ENCODE measurements around the gene COL4A4. TPM values are rescaled to one million over a fixed set of nuclear protein-coding genes. Genes with fewer than 3 reads are reported as not detected.

The COL4A4 gene
- total RNA-seq, 2 experiments from 2014 or later, result not detected

GRCh38 chr2:227007148-227007547 lies 156.9 kb downstream of the COL4A4 start:
- H3K27me3 Mint-ChIP-seq, result no peaks in the 10 kb centered on the region
- no peak for DNase-seq
- no peaks in the 10 kb centered on the region for H3K36me3 Mint-ChIP-seq
- no peak overlapping the region for H3K27ac Mint-ChIP-seq
- no peak overlapping the region for H3K4me3 Mint-ChIP-seq
- no peaks in the 10 kb centered on the region for H3K4me1 Mint-ChIP-seq
- no peaks in the 10 kb centered on the region for H3K9me3 Mint-ChIP-seq

DNA sequence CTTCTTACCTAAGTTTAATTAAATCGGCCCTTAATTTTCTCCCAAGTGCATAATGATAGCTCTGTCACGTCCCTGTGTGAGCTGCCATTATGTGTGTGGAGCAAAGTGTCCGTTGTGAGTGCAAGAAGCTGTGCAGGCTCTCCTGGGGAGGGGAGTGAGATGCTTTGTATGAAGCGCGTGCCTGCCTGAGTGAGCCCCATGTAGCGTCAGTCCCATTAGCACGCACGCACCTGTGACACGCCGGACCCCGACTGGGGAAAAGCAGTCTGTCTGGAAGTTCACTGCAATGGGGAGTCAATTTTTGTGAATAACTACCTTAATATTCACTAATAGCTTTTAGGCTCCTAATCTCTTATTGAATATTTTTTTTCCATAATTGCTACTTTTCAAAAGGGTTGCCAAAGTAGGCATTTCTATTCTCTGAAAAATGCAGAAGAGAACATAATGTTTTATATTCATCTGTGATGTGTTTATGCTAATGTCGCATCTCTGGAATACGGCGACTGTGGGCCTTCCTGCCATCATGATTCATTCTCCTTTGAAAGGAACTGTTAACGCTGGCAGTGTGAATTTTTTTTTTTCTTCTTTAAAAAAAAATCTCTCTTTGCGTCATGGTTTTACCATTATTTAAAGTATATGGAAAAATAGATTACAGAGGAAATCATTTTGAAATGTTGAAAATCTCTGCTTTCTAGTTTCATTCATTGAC lies 157.7 kb downstream of the COL4A4 start:
- H3K4me3 Mint-ChIP-seq, result no peak overlapping the region
- H3K27ac Mint-ChIP-seq, result no peak overlapping the region
- DNase-seq, result no peak
- no peaks in the 10 kb centered on the region for H3K27me3 Mint-ChIP-seq
- peaks cover 2% of the 10 kb centered on the region for H3K36me3 Mint-ChIP-seq
- no peaks in the 10 kb centered on the region for H3K9me3 Mint-ChIP-seq
- no peaks in the 10 kb centered on the region for H3K4me1 Mint-ChIP-seq

- DNase-seq, result no peak
- H3K36me3 Mint-ChIP-seq, result peaks cover 17% of the 10 kb centered on the region
- no peak overlapping the region for H3K4me3 Mint-ChIP-seq
- H3K4me1 Mint-ChIP-seq, result no peaks in the 10 kb centered on the region
- H3K9me3 Mint-ChIP-seq, result no peaks in the 10 kb centered on the region
- H3K27me3 Mint-ChIP-seq, result no peaks in the 10 kb centered on the region
- no peak overlapping the region for H3K27ac Mint-ChIP-seq
Observed at GRCh38 chr2:227004482-227004881, 159.5 kb downstream of the COL4A4 start.

GRCh38 chr2:227000123-227000522 lies 163.9 kb downstream of the COL4A4 start:
- Mint-ChIP-seq H3K4me1 (peaks cover 7% of the 10 kb centered on the region), H3K4me3 (no peak overlapping the region), H3K27ac (no peak overlapping the region), H3K36me3 (peaks cover 47% of the 10 kb centered on the region), H3K27me3 (no peaks in the 10 kb centered on the region), H3K9me3 (peaks cover 3% of the 10 kb centered on the region)
- no peak for DNase-seq

DNA sequence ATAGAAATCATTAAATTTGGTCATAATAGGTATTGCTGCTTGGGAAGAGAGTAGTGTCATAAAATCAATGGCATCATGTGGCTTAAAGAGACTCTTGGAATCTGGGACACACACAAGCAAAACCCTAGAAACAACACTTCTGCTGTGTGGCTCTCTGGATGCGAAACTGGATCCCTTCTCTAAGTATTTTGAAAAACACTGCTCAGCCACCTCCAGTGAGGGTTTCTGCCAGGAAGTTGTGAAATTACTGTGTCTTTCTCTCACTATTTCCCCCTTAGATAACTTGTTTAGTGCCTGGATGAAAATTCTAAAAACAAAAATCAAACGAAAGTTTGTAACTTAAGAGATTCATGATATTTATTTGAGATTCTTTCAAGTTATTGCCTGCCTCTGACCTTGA lies 164.3 kb downstream of the COL4A4 start:
- Mint-ChIP-seq H3K27ac (no peak overlapping the region), H3K9me3 (peaks cover 3% of the 10 kb centered on the region), H3K4me3 (no peak overlapping the region), H3K27me3 (no peaks in the 10 kb centered on the region), H3K36me3 (peaks cover 51% of the 10 kb centered on the region), H3K4me1 (peaks cover 9% of the 10 kb centered on the region)
- DNase-seq, result no peak

GRCh38 chr2:226995625-226996041 lies 168.4 kb downstream of the COL4A4 start:
- no peak overlapping the region for H3K4me3 Mint-ChIP-seq
- no peak overlapping the region for H3K27ac Mint-ChIP-seq
- peaks cover 53% of the 10 kb centered on the region for H3K36me3 Mint-ChIP-seq
- no peaks in the 10 kb centered on the region for H3K27me3 Mint-ChIP-seq
- peaks cover 3% of the 10 kb centered on the region for H3K9me3 Mint-ChIP-seq
- peak; percentile 23 for DNase-seq
- peaks cover 9% of the 10 kb centered on the region for H3K4me1 Mint-ChIP-seq

GRCh38 chr2:226994775-226995174 lies 169.2 kb downstream of the COL4A4 start:
- Mint-ChIP-seq H3K36me3 (peaks cover 44% of the 10 kb centered on the region), H3K4me3 (no peak overlapping the region), H3K27me3 (no peaks in the 10 kb centered on the region), H3K9me3 (peaks cover 3% of the 10 kb centered on the region), H3K27ac (no peak overlapping the region), H3K4me1 (peaks cover 9% of the 10 kb centered on the region)
- DNase-seq, result no peak

DNA sequence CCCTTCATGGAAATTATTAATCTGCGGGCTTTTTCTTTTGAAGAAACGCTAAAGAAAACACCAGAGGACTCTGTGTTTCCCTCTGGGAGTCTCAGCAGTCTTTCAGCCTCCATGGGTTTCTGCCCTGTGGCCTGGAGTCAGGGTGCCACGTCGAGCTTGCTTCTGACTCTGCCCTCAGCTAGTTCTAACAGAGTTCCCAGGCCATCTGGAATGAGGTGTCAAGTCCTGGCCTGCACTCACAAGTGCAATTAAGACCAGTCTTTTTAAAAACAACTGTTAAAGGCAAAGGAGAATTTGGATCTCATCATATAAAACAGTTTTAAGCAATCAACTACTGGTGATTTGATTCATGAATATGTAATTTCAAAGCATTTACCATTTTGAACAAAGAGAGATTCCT lies 170.8 kb downstream of the COL4A4 start:
- H3K27ac Mint-ChIP-seq, result no peak overlapping the region
- peaks cover 9% of the 10 kb centered on the region for H3K4me1 Mint-ChIP-seq
- no peaks in the 10 kb centered on the region for H3K27me3 Mint-ChIP-seq
- no peak overlapping the region for H3K4me3 Mint-ChIP-seq
- no peaks in the 10 kb centered on the region for H3K9me3 Mint-ChIP-seq
- DNase-seq, result no peak
- peaks cover 30% of the 10 kb centered on the region for H3K36me3 Mint-ChIP-seq

DNA sequence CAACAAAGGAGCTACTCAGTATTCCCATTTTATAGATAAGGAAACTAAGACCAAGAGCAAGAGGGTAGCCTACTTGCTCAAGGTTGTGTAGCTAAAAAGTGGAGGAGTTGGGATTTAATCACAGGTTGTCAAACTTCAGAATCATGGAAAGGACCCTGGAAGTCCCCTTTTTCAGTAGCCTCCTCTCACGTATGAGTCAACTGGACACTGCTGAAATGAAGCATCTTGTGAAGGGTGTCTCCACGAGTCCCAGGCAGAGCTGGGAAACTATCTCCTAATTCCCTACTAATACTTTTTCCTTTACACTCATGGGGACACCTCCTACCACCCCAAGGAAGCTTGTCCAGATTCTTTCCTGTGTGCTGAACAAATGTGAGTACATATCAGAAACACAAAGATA lies 172.3 kb downstream of the COL4A4 start:
- Mint-ChIP-seq H3K27me3 (no peaks in the 10 kb centered on the region), H3K36me3 (peaks cover 28% of the 10 kb centered on the region), H3K27ac (no peak overlapping the region), H3K9me3 (no peaks in the 10 kb centered on the region), H3K4me3 (no peak overlapping the region), H3K4me1 (peaks cover 9% of the 10 kb centered on the region)
- DNase-seq, result no peak

DNA sequence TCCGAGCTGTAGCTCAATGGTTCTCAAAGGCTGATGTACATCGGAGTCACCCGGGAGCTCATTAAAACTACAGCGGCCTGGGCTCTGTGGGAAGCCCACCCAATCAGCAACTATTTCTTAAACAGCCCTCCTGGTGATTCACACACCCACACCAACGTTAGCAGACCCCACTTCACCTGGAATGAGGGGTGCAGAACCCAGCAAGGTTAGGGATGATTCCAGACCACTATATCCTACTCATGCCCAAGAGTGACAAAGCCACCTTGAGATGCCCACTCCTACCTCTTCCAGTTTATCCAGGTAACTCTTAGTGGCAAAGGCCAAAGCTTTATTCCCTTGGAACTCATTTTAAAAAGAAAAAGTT lies 178.4 kb downstream of the COL4A4 start:
- H3K4me1 Mint-ChIP-seq, result peaks cover 27% of the 10 kb centered on the region
- DNase-seq, result no peak
- H3K27me3 Mint-ChIP-seq, result no peaks in the 10 kb centered on the region
- H3K27ac Mint-ChIP-seq, result no peak overlapping the region
- H3K4me3 Mint-ChIP-seq, result no peak overlapping the region
- H3K9me3 Mint-ChIP-seq, result no peaks in the 10 kb centered on the region
- H3K36me3 Mint-ChIP-seq, result peaks cover 7% of the 10 kb centered on the region

DNA sequence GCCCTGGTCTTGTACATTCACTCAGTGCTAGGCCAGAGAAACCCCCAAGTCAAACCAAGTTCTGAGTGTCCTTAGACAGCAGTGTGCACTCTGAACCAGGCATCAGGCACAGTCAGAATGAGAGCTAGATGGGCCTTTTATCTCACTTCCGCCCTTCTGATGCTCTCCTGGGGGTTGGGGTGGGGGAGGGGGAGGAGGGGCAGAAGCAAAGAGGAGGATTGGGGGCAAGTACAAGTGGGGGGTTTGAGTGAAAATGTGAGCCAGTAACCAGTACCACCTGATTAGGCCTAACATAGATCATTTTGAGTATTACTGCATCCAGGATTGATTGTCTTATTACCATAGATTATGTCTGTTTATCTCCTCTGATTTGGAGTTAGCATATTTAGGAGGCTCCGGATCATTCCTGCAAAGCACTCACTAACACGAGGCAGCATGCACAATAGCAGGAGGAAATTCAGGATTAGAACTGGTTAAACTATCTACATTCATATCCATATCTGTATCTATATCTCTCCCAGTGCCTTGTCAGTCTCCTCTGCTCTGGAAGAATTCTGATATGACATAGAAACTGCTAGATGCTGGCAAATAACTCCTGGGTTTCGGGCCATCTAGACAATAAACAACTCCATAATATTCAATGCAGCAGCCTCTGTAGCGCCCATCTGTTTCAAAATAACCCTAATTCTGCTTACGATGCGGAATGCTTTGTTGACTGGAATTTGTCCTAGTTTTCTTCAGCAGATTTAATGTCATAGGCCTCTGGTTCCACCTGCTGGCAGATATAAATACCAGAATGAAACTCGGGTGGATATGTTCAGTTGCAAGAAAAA lies 179.0 kb downstream of the COL4A4 start:
- H3K27me3 Mint-ChIP-seq, result no peaks in the 10 kb centered on the region
- H3K4me1 Mint-ChIP-seq, result peaks cover 27% of the 10 kb centered on the region
- peak; percentile 25 for DNase-seq
- no peaks in the 10 kb centered on the region for H3K9me3 Mint-ChIP-seq
- H3K4me3 Mint-ChIP-seq, result no peak overlapping the region
- peaks cover 7% of the 10 kb centered on the region for H3K36me3 Mint-ChIP-seq
- H3K27ac Mint-ChIP-seq, result peak overlapping the region; percentile 52

DNA sequence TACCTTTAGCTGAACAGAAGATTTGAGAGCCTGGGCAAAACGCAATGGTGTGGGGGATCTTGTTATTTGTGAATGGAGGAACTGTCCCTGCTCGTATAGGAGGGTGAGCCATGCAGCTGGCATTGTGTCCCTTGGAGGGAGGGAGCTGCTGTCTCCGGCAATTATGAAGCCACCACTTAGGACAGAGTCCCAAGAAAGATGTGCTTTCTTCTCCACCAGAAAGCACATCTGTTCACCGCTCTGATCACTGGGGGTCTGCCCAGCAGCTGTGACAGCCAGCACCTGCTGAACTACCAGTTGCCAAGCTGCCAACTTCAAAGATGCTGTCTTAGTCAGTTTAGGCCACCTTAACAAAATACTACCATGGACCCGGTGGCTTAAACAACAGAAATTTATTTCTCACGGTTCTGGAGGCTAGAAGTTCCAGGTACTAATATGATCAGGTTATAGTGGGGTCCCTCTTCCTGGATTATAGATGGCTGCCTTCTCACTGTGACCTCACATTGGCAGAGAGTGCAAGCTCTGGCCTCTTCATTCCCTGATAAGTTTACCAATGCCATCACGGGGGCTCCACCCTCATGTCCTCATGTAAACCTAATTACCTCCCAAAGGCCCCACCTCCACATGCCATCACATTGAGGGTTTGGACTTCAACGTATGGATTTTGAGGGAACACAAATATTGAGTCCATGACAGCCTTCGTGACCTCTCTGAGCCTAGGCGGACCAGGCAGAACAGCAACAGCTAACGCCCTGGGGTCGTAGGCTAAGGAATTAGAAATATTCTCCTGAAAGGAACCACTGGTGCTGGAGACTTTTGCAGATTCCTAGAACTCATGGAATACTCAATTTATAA lies 179.9 kb downstream of the COL4A4 start:
- Mint-ChIP-seq H3K36me3 (peaks cover 8% of the 10 kb centered on the region), H3K4me1 (peaks cover 27% of the 10 kb centered on the region), H3K4me3 (no peak overlapping the region), H3K27me3 (no peaks in the 10 kb centered on the region), H3K27ac (peak overlapping the region; percentile 52), H3K9me3 (no peaks in the 10 kb centered on the region)
- DNase-seq, result no peak

DNA sequence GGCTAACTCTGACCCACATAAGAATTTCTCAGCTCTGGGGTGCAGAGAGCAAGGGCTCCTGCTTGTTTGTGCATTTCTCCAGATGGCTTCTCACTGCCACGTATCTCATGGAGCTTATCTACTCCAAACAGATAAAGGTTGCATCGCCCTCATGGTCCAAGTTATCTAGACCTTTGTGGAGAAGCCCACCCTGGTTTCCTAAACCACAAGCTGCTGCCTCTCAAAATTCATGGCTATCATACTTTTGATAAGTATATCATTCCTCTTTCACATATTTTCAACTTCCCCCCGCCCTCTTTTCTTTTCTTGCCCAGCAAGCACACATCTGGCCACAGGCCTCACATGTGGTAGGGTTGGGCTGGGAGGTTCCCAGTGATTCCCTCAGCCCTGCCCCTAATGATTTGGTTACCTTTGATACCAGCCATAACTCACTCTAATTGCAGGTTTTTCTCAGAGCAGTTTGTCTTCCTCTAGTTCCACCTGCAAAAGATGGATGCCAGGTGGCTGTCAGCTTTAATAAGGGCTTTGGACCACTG lies 182.1 kb downstream of the COL4A4 start:
- Mint-ChIP-seq H3K4me1 (peaks cover 33% of the 10 kb centered on the region), H3K27ac (no peak overlapping the region), H3K9me3 (no peaks in the 10 kb centered on the region), H3K36me3 (peaks cover 12% of the 10 kb centered on the region), H3K4me3 (no peak overlapping the region), H3K27me3 (no peaks in the 10 kb centered on the region)
- DNase-seq, result peak; percentile 16

GRCh38 chr2:226979004-226979403 lies 185.0 kb downstream of the COL4A4 start:
- H3K4me1 Mint-ChIP-seq, result peaks cover 21% of the 10 kb centered on the region
- H3K27ac Mint-ChIP-seq, result no peak overlapping the region
- H3K36me3 Mint-ChIP-seq, result peaks cover 10% of the 10 kb centered on the region
- DNase-seq, result no peak
- H3K27me3 Mint-ChIP-seq, result no peaks in the 10 kb centered on the region
- H3K4me3 Mint-ChIP-seq, result no peak overlapping the region
- no peaks in the 10 kb centered on the region for H3K9me3 Mint-ChIP-seq

- H3K4me3 Mint-ChIP-seq, result no peak overlapping the region
- peaks cover 17% of the 10 kb centered on the region for H3K4me1 Mint-ChIP-seq
- DNase-seq, result no peak
- H3K9me3 Mint-ChIP-seq, result no peaks in the 10 kb centered on the region
- no peaks in the 10 kb centered on the region for H3K27me3 Mint-ChIP-seq
- H3K36me3 Mint-ChIP-seq, result peaks cover 14% of the 10 kb centered on the region
- H3K27ac Mint-ChIP-seq, result no peak overlapping the region
Observed at GRCh38 chr2:226978300-226978699, 185.7 kb downstream of the COL4A4 start.
